Adrenal gland (tissue), 12 donors: Measurements from ENCODE around the gene PHF21A. TPM values are rescaled to one million over a fixed set of nuclear protein-coding genes. Genes with fewer than 3 reads are reported as not detected.
A peak's percentile ranks its signal among the peaks of the same experiment; 100 is the strongest.

ENCODE experiments used
- DNase-seq, 7 donors: peaks; one replicate each; pipeline ENCODE4 v3.0.0-alpha.2; 2019 to 2020
- H3K27ac ChIP-seq, 5 donors: fragments of 200-600 bp; sonication (generic) in 4 of 5; 1 replicate in 3 of 5; 2 replicates in 2 of 5; pipeline versions ENCODE4 v1.5.1 to v1.8.0; 2016 to 2020; ENCODE audit warnings: mild to moderate bottlenecking in 1 of 5
- H3K27me3 ChIP-seq: fragments of 200-600 bp; 2 replicates; pipeline ENCODE4 v1.8.0; 2021
- H3K36me3 ChIP-seq, 2 donors: fragments of 200-600 bp; replicated peaks in 1 of 2; 1 replicate in 1 of 2; 2 replicates in 1 of 2; pipeline versions ENCODE4 v1.5.1 to v1.8.0; 2018 to 2022
- H3K4me1 ChIP-seq, 2 donors: fragments of 200-600 bp; replicated peaks in 1 of 2; 1 replicate in 1 of 2; 2 replicates in 1 of 2; pipeline versions ENCODE4 v1.5.1 to v1.8.0; 2018 to 2021
- H3K4me3 ChIP-seq, 4 donors: fragments of 200-600 bp; sonication (generic) in 3 of 4; one replicate each; pipeline ENCODE4 v1.5.1; 2016 to 2018
- H3K9me3 ChIP-seq, 3 donors: fragments of 200-600 bp; sonication (generic) in 1 of 3; replicated peaks in 1 of 3; 1 replicate in 2 of 3; 2 replicates in 1 of 3; pipeline versions ENCODE4 v1.5.1 to v1.8.0; 2016 to 2021
- CTCF ChIP-seq, 6 experiments: fragments of 450-650 bp in 4 of 6; fragments of 200-600 bp in 2 of 6; sonication (generic) in 1 of 6; IDR thresholded peaks; 1 replicate in 5 of 6; 2 replicates in 1 of 6; pipeline versions ENCODE4 v1.5.1 to v1.8.0; 2016 to 2021; ENCODE audit warnings: antibody characterized with exemption in 6 of 6, mild to moderate bottlenecking in 2 of 6, moderate library complexity in 1 of 6
- POLR2A ChIP-seq, 2 donors: fragments of 450-650 bp; IDR thresholded peaks; one replicate each; pipeline ENCODE4 v1.6.1; 2017; ENCODE audit warnings: antibody characterized with exemption in 2 of 2, mild to moderate bottlenecking in 2 of 2, moderate library complexity in 1 of 2
- WGBS, 4 donors: extraction: QIAGEN DNeasy Blood & Tissue Kit in 2 of 4; methylation state at CpG; one replicate each; pipeline versions ENCODE4 v1.1.5 to v1.1.7; 2013 to 2017; 5-methylcytosine and 5-hydroxymethylcytosine counted together
- intact Hi-C, 2 donors: fragments of 100-400 bp; cut with DNase I; formaldehyde crosslinking; loops; one replicate each; pipeline versions ENCODE4 v1.14.1 to v1.15.0; 2022 to 2023
- polyA plus RNA-seq, 3 donors: library from polyadenylated mRNA; stranded (reverse); fragments of 200-250 nt in 2 of 3; fragments of 350-450 nt in 1 of 3; fragmentation: Illumina TruSeq in 1 of 3; extraction: RNeasy Lipid Tissue Mini Kit (QIAGEN cat#74804) in 1 of 3; gene quantifications; one replicate each; pipeline ENCODE4 v1.2.3, GENCODE V29; 2013 to 2014
- total RNA-seq, 9 donors: library from RNA; depleted of rRNA in 4 of 9; stranded (reverse); fragments of >200 nt in 4 of 9; fragments of 120-200 nt in 1 of 9; fragmentation: NEBNext Ultra II Directional in 1 of 9; extraction: Animal tissue kit (Norgen Biotek cat#: 25700) in 1 of 9; gene quantifications; one replicate each; pipeline versions ENCODE4 v1.1.0 to v1.2.4, GENCODE V29; 2013 to 2023
- donor health status: healthy with polysubstance abuse.
- donor health status: Bipolar disorder and iron deficiency.
- donor health status: DM: yes; HTN: yes; CAD: no.
- donor health status: DM: no; HTN: no; CAD: no.
- donor health status: DM: no; HTN: no; CAD: no.
- donor health status: DM: yes; HTN: yes; CAD: no.

PHF21A gene
- total and polyA plus RNA-seq, 12 donors, result 28.4 to 85.1 (median 40.0) TPM

GRCh38 chr11:46129133-46129532, 7.9 kb upstream of the PHF21A start:
- Histone ChIP-seq H3K4me3 (no peak overlapping the region), H3K36me3 (no peaks in the 10 kb centered on the region), H3K27me3 (no peaks in the 10 kb centered on the region), H3K9me3 (no peaks in the 10 kb centered on the region), H3K4me1 (no peaks in the 10 kb centered on the region), H3K27ac (no peak overlapping the region)
- TF ChIP-seq POLR2A (IDR thresholded peaks at IDR 0.05) (no peak), CTCF (IDR thresholded peaks at IDR 0.05) (no peak)
- intact Hi-C loops, result loop anchor here (5.0 to 10.0 kb wide), 2 partner anchors 103 to 106 kb away; no protein-coding TSS in a partner anchor
- WGBS, 4 donors, result 78 to 84% (median 81%) methylated on average over 2 of the region's 2 CpGs
- DNase-seq, result no peak

GRCh38 chr11:46127150-46127638, 5.9 kb upstream of the PHF21A start:
- Histone ChIP-seq H3K4me3 (no peak overlapping the region), H3K36me3 (no peaks in the 10 kb centered on the region), H3K4me1 (peaks cover 8 to 10% of the 10 kb centered on the region in 2 donors), H3K27ac (no peak overlapping the region), H3K9me3 (no peaks in the 10 kb centered on the region), H3K27me3 (no peaks in the 10 kb centered on the region)
- intact Hi-C loops, result loop anchor here (5.0 to 10.0 kb wide), 2 partner anchors 105 to 108 kb away; no protein-coding TSS in a partner anchor
- TF ChIP-seq CTCF (IDR thresholded peaks at IDR 0.05) (peak in 2 of 6 experiments; percentile 14 to 28), POLR2A (IDR thresholded peaks at IDR 0.05) (no peak)
- peak in 4 of 7 donors; percentile 19 to 50 (median 36) for DNase-seq
- 45 to 47% (median 46%) methylated on average over 5 of the region's 5 CpGs for WGBS, 4 donors

- TF ChIP-seq CTCF (IDR thresholded peaks at IDR 0.05) (no peak), POLR2A (IDR thresholded peaks at IDR 0.05) (no peak)
- no peaks in the 10 kb centered on the region for H3K36me3 ChIP-seq
- DNase-seq, result no peak
- peaks cover 8 to 10% of the 10 kb centered on the region in 2 donors for H3K4me1 ChIP-seq
- WGBS, 4 donors, result 88 to 98% (median 92%) methylated on average over 3 of the region's 3 CpGs
- no peak overlapping the region for H3K4me3 ChIP-seq
- intact Hi-C loops, result loop anchor here (5.0 to 10.0 kb wide), 2 partner anchors 107 to 110 kb away; no protein-coding TSS in a partner anchor
- no peaks in the 10 kb centered on the region for H3K27me3 ChIP-seq
- no peaks in the 10 kb centered on the region for H3K9me3 ChIP-seq
- H3K27ac ChIP-seq, result no peak overlapping the region
Observed at GRCh38 chr11:46125284-46125683, 4.0 kb upstream of the PHF21A start.

- H3K9me3 ChIP-seq, result no peaks in the 10 kb centered on the region
- no peak for TF ChIP-seq CTCF (IDR thresholded peaks at IDR 0.05)
- peak in 1 of 2 donors; percentile 47 for TF ChIP-seq POLR2A (IDR thresholded peaks at IDR 0.05)
- no peaks in the 10 kb centered on the region for H3K36me3 ChIP-seq
- H3K4me3 ChIP-seq, result peak overlapping the region in 2 of 4 donors; percentile 5 to 93
- DNase-seq, result peak in 3 of 7 donors; percentile 36 to 55 (median 45)
- intact Hi-C loops, result loop anchor here in 1 of 2 donors (10.0 kb wide), 1 partner anchor 112 kb away; no protein-coding TSS in a partner anchor
- no peaks in the 10 kb centered on the region for H3K27me3 ChIP-seq
- peak overlapping the region in 3 of 5 donors; percentile 54 to 93 (median 77) for H3K27ac ChIP-seq
- whole genome bisulfite sequencing, 4 donors, result 50 to 59% (median 53%) methylated on average over 7 of the region's 7 CpGs
- H3K4me1 ChIP-seq, result peaks cover 17 to 20% of the 10 kb centered on the region in 2 donors
Observed at GRCh38 chr11:46122945-46123715, 1.9 kb upstream of the PHF21A start.
